Keratinocyte (primary cell): ENCODE measurements around the gene DHRSX.

ENCODE experiments used
- EZH2 ChIP-seq: IDR thresholded peaks from one replicate; pipeline ENCODE4 v1.6.1; 2012; ENCODE audit warnings: inconsistent platforms, mild to moderate bottlenecking, low read length, moderate library complexity
- TF ChIP-seq, protein P1 (sequence below), 3 experiments: IDR thresholded peaks in 1 of 3; conservative IDR thresholded peaks in 1 of 3; optimal IDR thresholded peaks in 1 of 3; 2 replicates in 2 of 3; 3 replicates in 1 of 3; pipeline versions ENCODE3 to v1.5.1; 2011; ENCODE audit warnings: low read length in 3 of 3, mild to moderate bottlenecking in 3 of 3, moderate library complexity in 2 of 3, control low read depth in 1 of 3, inconsistent platforms in 1 of 3; ENCODE audit not compliant: insufficient read depth in 2 of 3; ENCODE audit errors: extremely low read depth in 1 of 3

DNA sequence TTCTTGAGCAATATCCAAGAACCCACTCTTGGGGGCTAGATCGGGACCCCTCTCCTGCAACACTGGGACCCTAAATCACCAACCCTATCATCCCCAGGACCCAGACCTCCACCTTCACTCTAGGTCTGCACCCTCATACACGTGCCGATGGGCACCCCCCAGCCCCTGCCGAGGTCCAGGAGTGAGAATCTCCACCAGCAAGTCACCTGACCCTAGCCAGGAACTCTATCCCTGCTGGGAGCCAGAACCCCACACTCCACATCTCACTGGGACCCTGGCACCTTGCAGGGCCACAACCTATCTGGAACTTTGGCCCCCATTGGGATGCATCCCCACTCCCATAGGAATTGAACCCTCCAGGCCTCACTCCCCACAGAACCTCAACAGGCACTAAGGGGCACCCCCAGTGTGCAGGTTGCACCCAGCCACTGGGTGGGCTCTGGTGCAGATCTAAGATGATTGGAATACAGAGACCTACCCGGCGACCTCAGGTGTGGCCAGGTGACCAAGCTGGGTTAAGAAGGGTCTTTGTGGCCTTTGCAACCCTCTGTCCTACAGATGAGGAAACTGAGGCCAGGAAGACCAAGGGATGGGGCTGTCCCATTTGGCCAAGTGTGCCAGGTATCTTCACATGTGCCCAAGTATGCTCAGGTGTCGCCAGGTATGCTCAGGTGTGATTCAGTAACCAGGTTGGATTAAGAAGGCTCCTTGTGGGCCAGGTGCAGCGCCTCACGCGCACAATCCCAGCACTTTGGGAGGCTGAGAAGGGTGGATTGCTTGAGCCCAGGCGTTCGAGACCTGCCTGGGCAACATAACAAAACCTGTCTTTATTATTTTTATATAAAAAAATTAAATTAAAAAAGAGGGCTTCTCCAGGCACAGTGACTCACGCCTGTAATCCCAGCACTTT, 3.1 kb upstream of the DHRSX start:
- TF ChIP-seq, protein P1, sequence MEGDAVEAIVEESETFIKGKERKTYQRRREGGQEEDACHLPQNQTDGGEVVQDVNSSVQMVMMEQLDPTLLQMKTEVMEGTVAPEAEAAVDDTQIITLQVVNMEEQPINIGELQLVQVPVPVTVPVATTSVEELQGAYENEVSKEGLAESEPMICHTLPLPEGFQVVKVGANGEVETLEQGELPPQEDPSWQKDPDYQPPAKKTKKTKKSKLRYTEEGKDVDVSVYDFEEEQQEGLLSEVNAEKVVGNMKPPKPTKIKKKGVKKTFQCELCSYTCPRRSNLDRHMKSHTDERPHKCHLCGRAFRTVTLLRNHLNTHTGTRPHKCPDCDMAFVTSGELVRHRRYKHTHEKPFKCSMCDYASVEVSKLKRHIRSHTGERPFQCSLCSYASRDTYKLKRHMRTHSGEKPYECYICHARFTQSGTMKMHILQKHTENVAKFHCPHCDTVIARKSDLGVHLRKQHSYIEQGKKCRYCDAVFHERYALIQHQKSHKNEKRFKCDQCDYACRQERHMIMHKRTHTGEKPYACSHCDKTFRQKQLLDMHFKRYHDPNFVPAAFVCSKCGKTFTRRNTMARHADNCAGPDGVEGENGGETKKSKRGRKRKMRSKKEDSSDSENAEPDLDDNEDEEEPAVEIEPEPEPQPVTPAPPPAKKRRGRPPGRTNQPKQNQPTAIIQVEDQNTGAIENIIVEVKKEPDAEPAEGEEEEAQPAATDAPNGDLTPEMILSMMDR (optimal IDR thresholded peaks at IDR 0.05 in 1 of 3, IDR thresholded peaks at IDR 0.05 in 1 of 3, conservative IDR thresholded peaks at IDR 0.05 in 1 of 3; ENCODE audit: extremely low read depth in 1 of 3, insufficient read depth in 2 of 3, low read length in 3 of 3), result no peak
- no peak for TF ChIP-seq EZH2
